Measurements from ENCODE around the gene MED26.

- TF ChIP-seq, protein P1, sequence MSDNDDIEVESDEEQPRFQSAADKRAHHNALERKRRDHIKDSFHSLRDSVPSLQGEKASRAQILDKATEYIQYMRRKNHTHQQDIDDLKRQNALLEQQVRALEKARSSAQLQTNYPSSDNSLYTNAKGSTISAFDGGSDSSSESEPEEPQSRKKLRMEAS (CRISPR knock-in tag; IDR thresholded peaks at IDR 0.05) = no peak
- TF ChIP-seq BHLHE40 (IDR thresholded peaks at IDR 0.05; ENCODE audit: low read length) = no peak
- TF ChIP-seq, protein P2, sequence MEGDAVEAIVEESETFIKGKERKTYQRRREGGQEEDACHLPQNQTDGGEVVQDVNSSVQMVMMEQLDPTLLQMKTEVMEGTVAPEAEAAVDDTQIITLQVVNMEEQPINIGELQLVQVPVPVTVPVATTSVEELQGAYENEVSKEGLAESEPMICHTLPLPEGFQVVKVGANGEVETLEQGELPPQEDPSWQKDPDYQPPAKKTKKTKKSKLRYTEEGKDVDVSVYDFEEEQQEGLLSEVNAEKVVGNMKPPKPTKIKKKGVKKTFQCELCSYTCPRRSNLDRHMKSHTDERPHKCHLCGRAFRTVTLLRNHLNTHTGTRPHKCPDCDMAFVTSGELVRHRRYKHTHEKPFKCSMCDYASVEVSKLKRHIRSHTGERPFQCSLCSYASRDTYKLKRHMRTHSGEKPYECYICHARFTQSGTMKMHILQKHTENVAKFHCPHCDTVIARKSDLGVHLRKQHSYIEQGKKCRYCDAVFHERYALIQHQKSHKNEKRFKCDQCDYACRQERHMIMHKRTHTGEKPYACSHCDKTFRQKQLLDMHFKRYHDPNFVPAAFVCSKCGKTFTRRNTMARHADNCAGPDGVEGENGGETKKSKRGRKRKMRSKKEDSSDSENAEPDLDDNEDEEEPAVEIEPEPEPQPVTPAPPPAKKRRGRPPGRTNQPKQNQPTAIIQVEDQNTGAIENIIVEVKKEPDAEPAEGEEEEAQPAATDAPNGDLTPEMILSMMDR (IDR thresholded peaks at IDR 0.05 in 2 of 3, conservative IDR thresholded peaks at IDR 0.05 in 1 of 3; ENCODE audit: insufficient read depth in 2 of 3, low read depth in 1 of 3, low read length in 3 of 3) = no peak
- no peak for TF ChIP-seq NEUROD1 (IDR thresholded peaks at IDR 0.05; ENCODE audit: borderline replicate concordance, low read depth, low read length, partially characterized antibody)
- no peak for TF ChIP-seq ZNF12 (CRISPR knock-in tag; IDR thresholded peaks at IDR 0.05)
- TF ChIP-seq GATA2 (CRISPR knock-in tag; IDR thresholded peaks at IDR 0.05) = no peak
- TF ChIP-seq ZNF175 (CRISPR knock-in tag; IDR thresholded peaks at IDR 0.05; ENCODE audit: low read depth) = no peak
- TF ChIP-seq, protein P3, sequence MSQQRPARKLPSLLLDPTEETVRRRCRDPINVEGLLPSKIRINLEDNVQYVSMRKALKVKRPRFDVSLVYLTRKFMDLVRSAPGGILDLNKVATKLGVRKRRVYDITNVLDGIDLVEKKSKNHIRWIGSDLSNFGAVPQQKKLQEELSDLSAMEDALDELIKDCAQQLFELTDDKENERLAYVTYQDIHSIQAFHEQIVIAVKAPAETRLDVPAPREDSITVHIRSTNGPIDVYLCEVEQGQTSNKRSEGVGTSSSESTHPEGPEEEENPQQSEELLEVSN (IDR thresholded peaks at IDR 0.05; ENCODE audit: borderline replicate concordance in 1 of 2, extremely low read depth in 1 of 2, insufficient read depth in 1 of 2, insufficient read length in 1 of 2, low read depth in 1 of 2, low read length in 1 of 2, poor library complexity in 1 of 2, severe bottlenecking in 1 of 2) = no peak
- TF ChIP-seq WHSC1 (IDR thresholded peaks at IDR 0.05; ENCODE audit: low read length) = no peak
- no peak for TF ChIP-seq EZH2 (IDR thresholded peaks at IDR 0.05; ENCODE audit: borderline replicate concordance, low read depth, low read length)
- TF ChIP-seq ZNF23 (CRISPR knock-in tag; IDR thresholded peaks at IDR 0.05) = no peak
Measured at GRCh38 chr19:16613841-16614240, 14.2 kb downstream of the MED26 start.

All from K562 (cell line).